Activated CD4-positive, alpha-beta T cell treated with anti-CD3 and anti-CD28 coated beads, Interleukin-2, Interleukin-4, amounts not matched to agents 100 ng/mL and 50 ng/mL, durations not matched to agents 16 hours and 8 hours (primary cell): ENCODE results near the gene PHF12.

Experiments
- DNase-seq: peaks from one replicate; pipeline ENCODE4 v3.0.0-alpha.2; 2020; ENCODE audit warnings: low spot score

PHF12 gene

GRCh38 chr17:28858801-28859355 lies 92.4 kb downstream of the PHF12 start:
- no peak for DNase-seq

GRCh38 chr17:28857905-28858800 lies 93.2 kb downstream of the PHF12 start:
- no peak for DNase-seq

DNA sequence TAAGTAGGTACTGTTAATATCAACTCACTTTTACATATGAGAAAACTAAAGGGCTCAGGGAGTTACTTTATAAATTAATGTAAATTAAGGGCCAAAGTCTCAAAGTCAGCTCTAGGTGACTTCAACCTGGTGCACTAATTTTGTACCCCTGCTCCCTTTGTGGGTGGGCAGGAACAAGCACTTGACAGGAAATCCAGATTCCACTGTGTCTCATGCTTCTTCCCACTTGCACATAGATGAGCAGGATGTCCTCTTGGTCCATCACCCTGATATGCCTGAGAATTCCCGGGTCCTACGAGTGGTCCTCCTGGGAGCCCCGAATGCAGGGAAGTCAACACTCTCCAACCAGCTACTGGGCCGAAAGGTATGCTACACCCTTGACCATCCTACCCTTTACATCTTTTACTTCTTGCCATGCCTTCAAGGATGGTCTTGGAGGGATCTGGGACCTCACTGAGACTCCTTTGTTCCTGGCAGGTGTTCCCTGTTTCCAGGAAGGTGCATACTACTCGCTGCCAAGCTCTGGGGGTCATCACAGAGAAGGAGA lies 95.2 kb downstream of the PHF12 start:
- no peak for DNase-seq

DNA sequence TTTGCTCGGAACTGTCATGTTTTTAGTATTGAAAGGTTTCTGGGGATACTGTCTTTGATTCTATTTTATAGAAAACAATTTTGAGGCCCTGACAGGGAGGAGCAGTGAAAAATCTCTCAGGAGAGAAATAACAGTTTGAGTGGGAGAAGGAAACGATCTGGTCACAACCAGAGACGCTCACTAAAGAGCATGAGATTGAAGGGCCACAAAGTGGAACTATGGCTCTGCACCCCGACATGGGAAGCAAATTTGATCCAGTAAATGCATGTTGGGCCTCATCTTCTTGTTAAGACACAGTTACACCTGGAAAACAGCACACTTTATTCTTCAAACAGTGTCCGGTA lies 96.0 kb downstream of the PHF12 start:
- DNase-seq, result no peak
